ENCODE data around the gene OR2M5. TPM values are rescaled to one million over a fixed set of nuclear protein-coding genes. Genes with fewer than 3 reads are reported as not detected.

OR2M5 gene
- total and polyA plus RNA-seq, 11 donors: not detected

GRCh38 chr1:248114890-248115289 is 30.1 kb upstream of the OR2M5 start:
- Histone ChIP-seq H3K9me3 (peaks cover 0 to 33% (median 19%) of the 10 kb centered on the region in 12 donors), H3K27ac (no peak overlapping the region), H3K36me3 (no peaks in the 10 kb centered on the region), H3K4me1 (no peaks in the 10 kb centered on the region), H3K27me3 (no peaks in the 10 kb centered on the region), H3K4me3 (no peak overlapping the region)
- 75 to 83% (median 78%) methylated on average over 7 of the region's 7 CpGs for WGBS, 4 donors
- TF ChIP-seq POLR2A (IDR thresholded peaks at IDR 0.05) (no peak), CTCF (IDR thresholded peaks at IDR 0.05) (no peak)
- no peak for ATAC-seq
- no peak for DNase-seq
- intact Hi-C loops (cut with DNase I): no loop called here

GRCh38 chr1:248127653-248128052 is 17.3 kb upstream of the OR2M5 start:
- TF ChIP-seq CTCF (IDR thresholded peaks at IDR 0.05) (no peak), POLR2A (IDR thresholded peaks at IDR 0.05) (no peak)
- WGBS, 4 donors: 72 to 77% (median 75%) methylated on average over 5 of the region's 5 CpGs

GRCh38 chr1:248136811-248137210 is 8.1 kb upstream of the OR2M5 start:
- Histone ChIP-seq H3K27ac (no peak overlapping the region), H3K4me3 (no peak overlapping the region), H3K27me3 (no peaks in the 10 kb centered on the region), H3K36me3 (no peaks in the 10 kb centered on the region), H3K9me3 (peaks cover 0 to 14% (median 4%) of the 10 kb centered on the region in 12 donors), H3K4me1 (no peaks in the 10 kb centered on the region)
- TF ChIP-seq POLR2A (IDR thresholded peaks at IDR 0.05) (no peak), CTCF (IDR thresholded peaks at IDR 0.05) (no peak)
- intact Hi-C loops (cut with DNase I): loop anchor here in 1 of 10 donors (2.0 kb wide), 1 partner anchor 14 kb away; no protein-coding TSS in a partner anchor
- ATAC-seq: no peak
- WGBS, 4 donors: 61 to 84% (median 67%) methylated on average over 15 to 21 of the region's 21 CpGs
- DNase-seq: no peak

More at GRCh38 chr1:248127653-248128052, 17.3 kb upstream of the OR2M5 start:
- H3K4me1 ChIP-seq: no peaks in the 10 kb centered on the region
- peaks cover 0 to 34% (median under 1%) of the 10 kb centered on the region in 12 donors for H3K9me3 ChIP-seq
- intact Hi-C loops (cut with DNase I): no loop called here
- ATAC-seq (no peak), DNase-seq (no peak)
- H3K27ac ChIP-seq: no peak overlapping the region
- no peak overlapping the region for H3K4me3 ChIP-seq
- no peaks in the 10 kb centered on the region for H3K36me3 ChIP-seq
- no peaks in the 10 kb centered on the region for H3K27me3 ChIP-seq

- WGBS, 4 donors: 58 to 70% (median 61%) methylated on average over 1 of the region's 1 CpG
- intact Hi-C loops (cut with DNase I): no loop called here
Measured at GRCh38 chr1:248140846-248141245, 4.1 kb upstream of the OR2M5 start.

More at GRCh38 chr1:248140846-248141245, 4.1 kb upstream of the OR2M5 start:
- H3K9me3 ChIP-seq: peaks cover 0 to 6% (median 0%) of the 10 kb centered on the region in 12 donors
- ATAC-seq (no peak), DNase-seq (no peak)
- no peak overlapping the region for H3K4me3 ChIP-seq
- no peaks in the 10 kb centered on the region for H3K4me1 ChIP-seq
- TF ChIP-seq CTCF (IDR thresholded peaks at IDR 0.05) (no peak), POLR2A (IDR thresholded peaks at IDR 0.05) (no peak)
- H3K27me3 ChIP-seq: no peaks in the 10 kb centered on the region
- H3K36me3 ChIP-seq: no peaks in the 10 kb centered on the region
- H3K27ac ChIP-seq: no peak overlapping the region

Measured in heart left ventricle (tissue), 16 donors.